ENCODE results near the gene HAUS5.

HAUS5 gene

GRCh38 chr19:35665604-35666003 lies 53.1 kb downstream of the HAUS5 start:
- H3K27me3 ChIP-seq (ENCODE audit: insufficient read depth, low read depth, severe bottlenecking), result no peaks in the 10 kb centered on the region
- no peak overlapping the region for H3K27ac ChIP-seq
- no peak overlapping the region for H3K4me3 ChIP-seq (ENCODE audit: low read depth, low read length)
- no peak for DNase-seq
- H3K9me3 ChIP-seq (ENCODE audit: severe bottlenecking), result no peaks in the 10 kb centered on the region
- TF ChIP-seq, protein P1, sequence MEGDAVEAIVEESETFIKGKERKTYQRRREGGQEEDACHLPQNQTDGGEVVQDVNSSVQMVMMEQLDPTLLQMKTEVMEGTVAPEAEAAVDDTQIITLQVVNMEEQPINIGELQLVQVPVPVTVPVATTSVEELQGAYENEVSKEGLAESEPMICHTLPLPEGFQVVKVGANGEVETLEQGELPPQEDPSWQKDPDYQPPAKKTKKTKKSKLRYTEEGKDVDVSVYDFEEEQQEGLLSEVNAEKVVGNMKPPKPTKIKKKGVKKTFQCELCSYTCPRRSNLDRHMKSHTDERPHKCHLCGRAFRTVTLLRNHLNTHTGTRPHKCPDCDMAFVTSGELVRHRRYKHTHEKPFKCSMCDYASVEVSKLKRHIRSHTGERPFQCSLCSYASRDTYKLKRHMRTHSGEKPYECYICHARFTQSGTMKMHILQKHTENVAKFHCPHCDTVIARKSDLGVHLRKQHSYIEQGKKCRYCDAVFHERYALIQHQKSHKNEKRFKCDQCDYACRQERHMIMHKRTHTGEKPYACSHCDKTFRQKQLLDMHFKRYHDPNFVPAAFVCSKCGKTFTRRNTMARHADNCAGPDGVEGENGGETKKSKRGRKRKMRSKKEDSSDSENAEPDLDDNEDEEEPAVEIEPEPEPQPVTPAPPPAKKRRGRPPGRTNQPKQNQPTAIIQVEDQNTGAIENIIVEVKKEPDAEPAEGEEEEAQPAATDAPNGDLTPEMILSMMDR (IDR thresholded peaks at IDR 0.05; ENCODE audit: low read depth, low read length), result no peak
- H3K36me3 ChIP-seq, result peaks cover 23% of the 10 kb centered on the region

- Histone ChIP-seq H3K4me3 (ENCODE audit: low read depth, low read length) (no peak within 1 kb of the TSS), H3K9me3 (ENCODE audit: severe bottlenecking) (no peaks in the 10 kb centered on the region), H3K27ac (no peak within 1 kb of the TSS), H3K27me3 (ENCODE audit: insufficient read depth, low read depth, severe bottlenecking) (no peaks in the 10 kb centered on the region), H3K36me3 (peaks cover 23% of the 10 kb centered on the region)
- no peak for DNase-seq
- TF ChIP-seq, protein P1 (IDR thresholded peaks at IDR 0.05; ENCODE audit: low read depth, low read length), result no peak
Observed at GRCh38 chr19:35666251-35666913, 53.8 kb downstream of the HAUS5 start, which contains the start of gene UPK1A. TSS of gene UPK1A (plus strand) at chr19:35666517. CDS start at chr19:35666813, 296 bp downstream.

GRCh38 chr19:35669566-35669965 lies 57.0 kb downstream of the HAUS5 start:
- Histone ChIP-seq H3K27me3 (ENCODE audit: insufficient read depth, low read depth, severe bottlenecking) (no peaks in the 10 kb centered on the region), H3K9me3 (ENCODE audit: severe bottlenecking) (no peaks in the 10 kb centered on the region), H3K36me3 (0 out of 2 replicates have a peak, but pooled peaks cover 2% of the 10 kb centered on the region), H3K4me3 (ENCODE audit: low read depth, low read length) (no peak overlapping the region), H3K27ac (no peak overlapping the region)
- DNase-seq, result no peak
- TF ChIP-seq, protein P1 (IDR thresholded peaks at IDR 0.05; ENCODE audit: low read depth, low read length), result no peak

- H3K4me3 ChIP-seq (ENCODE audit: low read depth, low read length), result no peak overlapping the region
- TF ChIP-seq, protein P1 (IDR thresholded peaks at IDR 0.05; ENCODE audit: low read depth, low read length), result no peak
- no peaks in the 10 kb centered on the region for H3K9me3 ChIP-seq (ENCODE audit: severe bottlenecking)
- H3K27me3 ChIP-seq (ENCODE audit: insufficient read depth, low read depth, severe bottlenecking), result no peaks in the 10 kb centered on the region
- 0 out of 2 replicates have a peak, but pooled peaks cover 2% of the 10 kb centered on the region for H3K36me3 ChIP-seq
- DNase-seq, result no peak
- no peak overlapping the region for H3K27ac ChIP-seq
Observed at GRCh38 chr19:35669974-35670373, 57.4 kb downstream of the HAUS5 start.

- Histone ChIP-seq H3K27ac (no peak overlapping the region), H3K4me3 (ENCODE audit: low read depth, low read length) (no peak overlapping the region), H3K36me3 (no peaks in the 10 kb centered on the region), H3K9me3 (ENCODE audit: severe bottlenecking) (no peaks in the 10 kb centered on the region), H3K27me3 (ENCODE audit: insufficient read depth, low read depth, severe bottlenecking) (no peaks in the 10 kb centered on the region)
- no peak for DNase-seq
- TF ChIP-seq, protein P1 (IDR thresholded peaks at IDR 0.05; ENCODE audit: low read depth, low read length), result no peak
Observed at GRCh38 chr19:35670686-35671085, 58.2 kb downstream of the HAUS5 start.

DNA sequence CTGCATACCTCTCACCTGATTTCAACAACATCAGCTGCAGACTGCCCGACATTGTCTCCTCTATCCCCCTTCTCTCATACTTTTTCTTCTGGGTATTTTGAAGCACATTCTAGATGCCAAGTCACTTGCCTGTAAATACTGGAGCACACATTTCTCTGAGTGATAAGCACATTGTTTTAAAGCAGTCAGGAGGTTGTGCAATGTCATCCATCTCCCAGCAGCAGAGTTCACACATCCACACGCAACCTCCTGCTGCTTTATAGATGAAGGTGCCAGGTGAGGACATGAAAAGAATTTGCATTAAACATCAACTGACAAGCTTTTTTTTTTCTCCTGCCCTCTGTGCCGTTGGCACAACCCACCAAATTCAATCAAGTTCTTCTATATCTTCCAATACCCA lies 59.3 kb downstream of the HAUS5 start:
- TF ChIP-seq, protein P1 (IDR thresholded peaks at IDR 0.05; ENCODE audit: low read depth, low read length), result no peak
- no peaks in the 10 kb centered on the region for H3K27me3 ChIP-seq (ENCODE audit: insufficient read depth, low read depth, severe bottlenecking)
- H3K4me3 ChIP-seq (ENCODE audit: low read depth, low read length), result no peak overlapping the region
- H3K9me3 ChIP-seq (ENCODE audit: severe bottlenecking), result no peaks in the 10 kb centered on the region
- H3K27ac ChIP-seq, result no peak overlapping the region
- DNase-seq, result no peak
- no peaks in the 10 kb centered on the region for H3K36me3 ChIP-seq
